Glutamatergic neuron (in vitro differentiated cells): ENCODE data around the gene TCERG1L. TPM values are rescaled to one million over a fixed set of nuclear protein-coding genes. Genes with fewer than 3 reads are reported as not detected.

Experiments used
- DNase-seq: peaks from one replicate; pipeline ENCODE4 v3.0.0; 2022
- H3K27ac Mint-ChIP-seq: one replicate; pipeline ENCODE4 v1.8.0; 2020; ENCODE audit warnings: mild to moderate bottlenecking, mixed read lengths, inconsistent platforms; ENCODE audit not compliant: unreplicated experiment
- H3K27me3 Mint-ChIP-seq: one replicate; pipeline ENCODE4 v1.8.0; 2020; ENCODE audit warnings: mild to moderate bottlenecking, moderate library complexity, mixed read lengths, inconsistent platforms; ENCODE audit not compliant: unreplicated experiment
- H3K36me3 Mint-ChIP-seq: one replicate; pipeline ENCODE4 v1.8.0; 2020; ENCODE audit warnings: mild to moderate bottlenecking, mixed read lengths, inconsistent platforms; ENCODE audit not compliant: unreplicated experiment
- H3K4me1 Mint-ChIP-seq: one replicate; pipeline ENCODE4 v1.8.0; 2020; ENCODE audit warnings: mild to moderate bottlenecking, low read depth, mixed read lengths, inconsistent platforms; ENCODE audit not compliant: unreplicated experiment
- H3K4me3 Mint-ChIP-seq: one replicate; pipeline ENCODE4 v1.8.0; 2020; ENCODE audit warnings: mild to moderate bottlenecking, mixed read lengths, inconsistent platforms; ENCODE audit not compliant: unreplicated experiment
- H3K9me3 Mint-ChIP-seq: one replicate; pipeline ENCODE4 v1.8.0; 2020; ENCODE audit warnings: mild to moderate bottlenecking, moderate library complexity, mixed read lengths, inconsistent platforms; ENCODE audit not compliant: unreplicated experiment
- total RNA-seq: library from RNA; stranded (reverse); fragmentation: NEBNext Ultra II Directional; extraction: Animal tissue kit (Norgen Biotek cat#: 25700); gene quantifications from one replicate; pipeline ENCODE4 v1.2.1, GENCODE V29; 2021; ENCODE audit not compliant: unreplicated experiment
- TF ChIP-seq, protein P1 (sequence below): fragments of 200-600 bp; sonication (generic); IDR thresholded peaks from one replicate; pipeline ENCODE4 v1.5.0; 2021; ENCODE audit not compliant: partially characterized antibody, unreplicated experiment

TCERG1L gene
- total RNA-seq, 1 donor from 2014 or later = 2.2 TPM

DNA sequence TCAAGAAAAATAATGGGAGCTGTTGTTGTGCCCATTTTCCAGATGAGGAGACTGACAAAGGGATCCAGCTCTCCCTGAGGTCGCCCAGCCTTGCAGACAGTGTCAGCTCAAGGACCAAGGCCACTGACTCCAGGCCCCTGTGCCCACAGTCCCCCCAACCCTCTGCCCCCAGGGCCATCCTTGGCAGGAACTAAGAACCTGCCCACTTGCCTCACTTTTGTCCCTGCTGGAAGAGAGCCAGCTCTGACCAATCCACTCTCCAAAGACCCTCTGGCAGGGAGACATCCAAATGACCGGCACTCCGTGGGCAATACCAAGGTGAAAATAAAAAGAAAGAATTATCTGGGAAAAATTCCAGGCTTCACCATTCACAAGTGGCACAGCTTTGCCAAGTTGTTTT lies 101.3 kb downstream of the TCERG1L start:
- TF ChIP-seq, protein P1, sequence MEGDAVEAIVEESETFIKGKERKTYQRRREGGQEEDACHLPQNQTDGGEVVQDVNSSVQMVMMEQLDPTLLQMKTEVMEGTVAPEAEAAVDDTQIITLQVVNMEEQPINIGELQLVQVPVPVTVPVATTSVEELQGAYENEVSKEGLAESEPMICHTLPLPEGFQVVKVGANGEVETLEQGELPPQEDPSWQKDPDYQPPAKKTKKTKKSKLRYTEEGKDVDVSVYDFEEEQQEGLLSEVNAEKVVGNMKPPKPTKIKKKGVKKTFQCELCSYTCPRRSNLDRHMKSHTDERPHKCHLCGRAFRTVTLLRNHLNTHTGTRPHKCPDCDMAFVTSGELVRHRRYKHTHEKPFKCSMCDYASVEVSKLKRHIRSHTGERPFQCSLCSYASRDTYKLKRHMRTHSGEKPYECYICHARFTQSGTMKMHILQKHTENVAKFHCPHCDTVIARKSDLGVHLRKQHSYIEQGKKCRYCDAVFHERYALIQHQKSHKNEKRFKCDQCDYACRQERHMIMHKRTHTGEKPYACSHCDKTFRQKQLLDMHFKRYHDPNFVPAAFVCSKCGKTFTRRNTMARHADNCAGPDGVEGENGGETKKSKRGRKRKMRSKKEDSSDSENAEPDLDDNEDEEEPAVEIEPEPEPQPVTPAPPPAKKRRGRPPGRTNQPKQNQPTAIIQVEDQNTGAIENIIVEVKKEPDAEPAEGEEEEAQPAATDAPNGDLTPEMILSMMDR = no peak
- peaks cover 1% of the 10 kb centered on the region for H3K9me3 Mint-ChIP-seq
- peaks cover 2% of the 10 kb centered on the region for H3K27me3 Mint-ChIP-seq
- H3K36me3 Mint-ChIP-seq = no peaks in the 10 kb centered on the region
- H3K4me3 Mint-ChIP-seq = no peak overlapping the region
- no peak overlapping the region for H3K27ac Mint-ChIP-seq
- DNase-seq = no peak
- no peaks in the 10 kb centered on the region for H3K4me1 Mint-ChIP-seq

DNA sequence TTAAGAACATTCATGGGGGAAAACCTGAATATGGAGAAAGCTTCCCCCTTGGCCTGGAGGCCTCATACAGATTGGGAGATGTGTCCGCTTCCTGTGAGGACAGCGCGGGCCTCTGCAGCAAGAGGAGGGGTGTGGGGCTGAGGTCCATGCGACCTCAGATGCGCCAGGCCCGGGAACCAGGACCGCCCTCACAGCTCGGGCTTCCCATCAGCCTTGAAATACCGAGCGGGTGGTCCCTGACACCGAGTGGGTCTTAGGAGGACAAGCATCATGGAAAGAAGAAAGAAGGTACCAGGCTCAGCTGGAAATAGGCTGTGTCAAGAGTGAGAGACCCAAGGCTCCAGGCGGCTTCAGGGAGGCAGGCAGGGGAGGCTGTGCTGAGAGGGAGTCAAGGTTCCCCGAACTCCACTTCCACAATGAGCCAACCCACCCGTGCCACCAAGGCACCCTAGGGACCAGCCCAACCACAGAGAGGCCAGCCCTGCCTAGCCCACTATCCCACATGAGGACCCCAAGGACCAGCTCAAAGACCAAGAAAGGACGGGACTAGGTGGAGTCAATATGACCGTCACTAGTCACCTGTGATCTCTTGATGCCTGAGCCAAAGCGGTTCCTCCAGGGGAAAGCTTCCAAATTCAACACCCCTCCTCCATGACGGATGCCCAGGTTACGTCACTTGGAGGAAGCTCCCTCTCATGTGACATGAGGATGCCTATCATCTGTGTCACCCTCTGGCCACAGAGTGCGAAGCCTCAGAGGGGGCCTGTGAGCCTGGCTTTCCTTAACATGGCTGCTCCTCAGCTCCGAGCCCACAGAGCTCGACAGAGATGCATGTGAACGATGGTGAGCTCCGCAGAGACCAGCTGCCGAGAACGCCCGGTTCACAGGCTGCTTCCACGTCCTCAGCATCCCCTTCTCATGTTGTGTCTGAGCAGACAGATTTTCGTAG lies 103.7 kb downstream of the TCERG1L start:
- no peak overlapping the region for H3K4me3 Mint-ChIP-seq
- H3K27me3 Mint-ChIP-seq = no peaks in the 10 kb centered on the region
- H3K27ac Mint-ChIP-seq = no peak overlapping the region
- TF ChIP-seq, protein P1 = no peak
- no peaks in the 10 kb centered on the region for H3K4me1 Mint-ChIP-seq
- no peaks in the 10 kb centered on the region for H3K36me3 Mint-ChIP-seq
- H3K9me3 Mint-ChIP-seq = peaks cover 1% of the 10 kb centered on the region
- no peak for DNase-seq

DNA sequence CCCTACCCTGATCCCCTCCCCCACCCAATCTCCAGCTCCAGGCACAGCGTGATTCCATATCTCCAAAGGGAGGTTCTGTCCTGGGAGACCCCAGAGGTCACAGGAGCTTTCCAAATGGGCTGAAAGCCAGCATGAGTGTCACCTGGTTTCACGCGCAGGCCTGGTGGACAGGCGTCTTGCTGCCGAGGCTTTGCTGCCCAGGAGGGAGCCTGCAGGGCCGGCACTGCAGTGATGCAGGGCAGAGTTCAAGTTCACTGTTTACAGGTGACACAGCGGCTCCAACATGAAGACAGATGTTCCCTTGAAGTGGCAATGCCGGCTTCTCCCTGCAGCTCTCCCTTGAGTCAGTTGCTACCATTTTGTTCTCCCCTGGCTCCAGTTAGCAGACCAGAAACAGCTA lies 104.3 kb downstream of the TCERG1L start:
- Mint-ChIP-seq H3K4me1 (no peaks in the 10 kb centered on the region), H3K9me3 (peaks cover 1% of the 10 kb centered on the region), H3K4me3 (no peak overlapping the region), H3K27ac (no peak overlapping the region), H3K36me3 (no peaks in the 10 kb centered on the region), H3K27me3 (no peaks in the 10 kb centered on the region)
- TF ChIP-seq, protein P1 = no peak
- DNase-seq = no peak

DNA sequence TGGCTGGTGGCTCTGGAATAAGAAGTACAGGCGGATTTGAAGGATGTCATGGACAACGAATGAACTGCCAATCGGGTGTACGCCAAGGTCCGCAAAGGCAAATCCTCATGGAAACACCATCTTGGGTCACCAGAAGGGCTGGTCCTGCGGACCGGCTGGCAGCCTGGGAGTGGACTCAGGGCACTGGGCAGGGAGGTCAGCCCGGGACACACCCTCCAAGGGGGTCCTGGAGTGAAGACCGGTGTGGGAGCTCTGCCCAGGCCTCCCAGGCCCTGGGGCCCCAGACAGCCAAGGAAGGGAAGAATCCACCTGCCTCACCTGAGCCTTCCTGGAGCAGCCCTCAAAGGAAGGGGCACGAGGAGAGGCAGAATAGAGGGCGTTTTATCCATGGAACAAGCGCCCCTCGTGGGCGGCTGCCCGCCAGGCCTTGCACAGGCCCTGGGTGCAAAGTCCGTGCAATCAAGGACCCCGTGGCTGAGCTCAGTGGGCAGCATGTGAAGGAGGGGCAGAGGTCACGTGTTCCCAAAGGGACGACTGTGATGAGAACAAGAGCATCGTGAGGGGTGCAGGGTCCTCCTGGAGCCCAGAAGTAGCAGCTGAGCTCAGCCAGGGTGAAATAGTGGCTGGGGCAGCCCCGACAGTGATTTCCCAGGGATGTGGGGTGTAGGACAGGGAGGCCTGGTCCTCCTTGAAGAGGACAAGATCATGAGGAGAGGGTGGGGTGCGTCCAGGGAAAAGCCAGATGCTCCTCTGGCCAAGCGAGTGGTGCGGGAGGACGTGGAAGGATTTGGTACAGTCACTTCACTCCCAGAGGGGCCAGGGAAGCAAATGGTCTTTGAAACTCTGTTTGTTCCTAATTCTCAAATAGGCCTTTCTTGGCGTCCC lies 105.2 kb downstream of the TCERG1L start:
- Mint-ChIP-seq H3K4me1 (no peaks in the 10 kb centered on the region), H3K4me3 (no peak overlapping the region), H3K36me3 (no peaks in the 10 kb centered on the region), H3K9me3 (peaks cover 1% of the 10 kb centered on the region), H3K27me3 (no peaks in the 10 kb centered on the region), H3K27ac (no peak overlapping the region)
- TF ChIP-seq, protein P1 = no peak
- DNase-seq = no peak
